Dendritic cell treated with granulocyte-macrophage colony-stimulating factor and Interleukin-4, amounts not matched to agents 40 ng/mL and 50 ng/mL, for 4 days (primary cell): ENCODE data around the gene RRP8.

Experiments
- H3K27ac Mint-ChIP-seq: one replicate; pipeline ENCODE4 v1.8.0; 2022; ENCODE audit warnings: mild to moderate bottlenecking, mixed read lengths
- H3K27me3 Mint-ChIP-seq: one replicate; pipeline ENCODE4 v1.8.0; 2022; ENCODE audit warnings: mild to moderate bottlenecking, mixed read lengths
- H3K36me3 Mint-ChIP-seq: one replicate; pipeline ENCODE4 v1.8.0; 2022; ENCODE audit warnings: low read depth, mixed read lengths
- H3K4me1 Mint-ChIP-seq: one replicate; pipeline ENCODE4 v1.8.0; 2022; ENCODE audit warnings: low read depth, mixed read lengths
- H3K4me3 Mint-ChIP-seq: one replicate; pipeline ENCODE4 v1.8.0; 2022; ENCODE audit warnings: mild to moderate bottlenecking, moderate library complexity, mixed read lengths
- H3K9me3 Mint-ChIP-seq: one replicate; pipeline ENCODE4 v1.8.0; 2022; ENCODE audit warnings: mixed read lengths
- intact Hi-C: fragments of 100-400 bp; cut with micrococcal nuclease; formaldehyde crosslinking; loops from one replicate; pipeline ENCODE4 v1.15.0; 2022

The RRP8 gene

GRCh38 chr11:6627762-6628241 lies 24.4 kb upstream of the RRP8 start:
- intact Hi-C loops, result no loop called here
- H3K27ac Mint-ChIP-seq, result no peak overlapping the region
- H3K4me3 Mint-ChIP-seq, result no peak overlapping the region
- H3K4me1 Mint-ChIP-seq, result peaks cover 14% of the 10 kb centered on the region
- no peaks in the 10 kb centered on the region for H3K27me3 Mint-ChIP-seq
- H3K36me3 Mint-ChIP-seq, result no peaks in the 10 kb centered on the region
- H3K9me3 Mint-ChIP-seq, result no peaks in the 10 kb centered on the region

DNA sequence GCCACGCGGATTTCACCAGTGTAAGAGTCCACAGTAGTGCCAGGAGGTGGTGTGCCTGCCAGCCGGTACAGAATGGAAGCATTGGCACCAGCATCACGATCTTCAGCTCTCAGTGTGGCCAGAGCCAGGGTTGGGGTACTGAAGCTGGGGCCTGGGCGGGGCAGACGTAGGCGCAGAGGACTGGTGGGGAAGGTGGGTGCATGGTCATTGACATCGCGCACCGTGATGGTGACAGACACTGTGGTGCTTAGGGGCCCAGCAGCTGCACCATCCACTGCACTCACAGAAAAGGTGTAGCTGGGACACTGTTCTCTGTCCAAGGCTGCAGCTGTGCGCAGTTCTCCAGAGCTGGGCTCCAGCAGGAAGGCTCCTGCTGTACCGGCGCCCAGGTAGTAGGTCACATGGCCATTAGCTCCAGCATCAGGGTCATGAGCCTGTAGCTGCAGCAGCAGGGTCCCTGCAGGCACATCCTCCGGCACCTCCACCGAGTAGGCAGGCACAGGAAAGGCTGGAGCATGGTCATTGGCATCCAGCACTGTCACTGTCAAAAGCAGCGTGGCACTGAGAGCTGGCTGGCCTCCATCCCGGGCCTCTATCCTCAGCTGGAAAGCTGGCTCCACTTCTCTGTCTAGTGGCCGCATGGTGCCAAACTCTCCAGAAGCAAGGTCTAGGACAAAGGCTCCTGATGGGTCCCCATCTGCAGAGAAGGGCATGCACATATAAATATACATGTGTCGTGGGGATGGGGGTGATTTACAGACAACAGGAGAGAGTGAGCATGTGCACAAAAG lies 23.8 kb upstream of the RRP8 start:
- no peaks in the 10 kb centered on the region for H3K36me3 Mint-ChIP-seq
- H3K9me3 Mint-ChIP-seq, result no peaks in the 10 kb centered on the region
- peaks cover 14% of the 10 kb centered on the region for H3K4me1 Mint-ChIP-seq
- intact Hi-C loops, result no loop called here
- H3K27me3 Mint-ChIP-seq, result no peaks in the 10 kb centered on the region
- no peak overlapping the region for H3K27ac Mint-ChIP-seq
- no peak overlapping the region for H3K4me3 Mint-ChIP-seq

DNA sequence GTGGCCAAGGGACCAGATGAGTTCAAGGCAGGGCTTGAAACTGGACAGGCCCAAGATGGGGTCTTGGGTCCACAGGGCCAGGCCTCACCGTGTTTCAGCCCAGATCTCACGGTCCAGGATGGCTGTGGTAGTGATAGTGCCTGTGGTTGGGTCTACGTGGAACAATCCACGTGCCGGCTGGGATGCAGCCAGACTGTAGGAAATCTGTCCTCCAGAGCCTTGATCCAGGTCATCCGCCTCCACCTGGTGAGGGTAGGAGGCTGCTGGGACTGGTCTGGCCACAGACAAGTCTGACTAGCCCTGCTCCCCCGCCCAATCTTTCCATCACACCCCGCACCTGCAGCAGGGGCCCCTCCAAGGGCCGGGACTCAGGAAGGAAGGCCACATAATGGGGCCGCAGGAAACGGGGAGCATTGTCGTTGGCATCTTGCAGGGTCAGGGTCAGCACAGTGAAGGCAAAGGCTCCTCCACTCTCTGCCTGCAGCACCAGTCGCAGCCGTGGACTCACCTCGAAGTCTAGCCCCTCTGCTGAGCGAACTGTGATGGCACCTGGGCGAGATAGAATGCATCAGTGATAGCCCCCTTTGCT lies 22.5 kb upstream of the RRP8 start:
- Mint-ChIP-seq H3K27ac (no peak overlapping the region), H3K36me3 (no peaks in the 10 kb centered on the region), H3K27me3 (peaks cover 2% of the 10 kb centered on the region), H3K9me3 (no peaks in the 10 kb centered on the region), H3K4me3 (no peak overlapping the region), H3K4me1 (peaks cover 20% of the 10 kb centered on the region)
- intact Hi-C loops, result no loop called here

GRCh38 chr11:6625156-6625831 lies 21.9 kb upstream of the RRP8 start:
- intact Hi-C loops, result no loop called here
- Mint-ChIP-seq H3K27ac (no peak overlapping the region), H3K36me3 (no peaks in the 10 kb centered on the region), H3K9me3 (no peaks in the 10 kb centered on the region), H3K4me3 (no peak overlapping the region), H3K4me1 (peaks cover 20% of the 10 kb centered on the region), H3K27me3 (peaks cover 2% of the 10 kb centered on the region)

- H3K27ac Mint-ChIP-seq, result no peak overlapping the region
These were observed 20.3 kb upstream of the RRP8 start for GRCh38 chr11:6623391-6624363.

GRCh38 chr11:6622261-6623171 lies 19.1 kb upstream of the RRP8 start:
- no peak overlapping the region for H3K4me3 Mint-ChIP-seq
- H3K4me1 Mint-ChIP-seq, result peaks cover 12% of the 10 kb centered on the region
- H3K9me3 Mint-ChIP-seq, result no peaks in the 10 kb centered on the region
- H3K27me3 Mint-ChIP-seq, result peaks cover 2% of the 10 kb centered on the region
- H3K27ac Mint-ChIP-seq, result no peak overlapping the region
- H3K36me3 Mint-ChIP-seq, result no peaks in the 10 kb centered on the region
- intact Hi-C loops, result no loop called here

More at GRCh38 chr11:6623391-6624363, 20.3 kb upstream of the RRP8 start:
- H3K36me3 Mint-ChIP-seq, result no peaks in the 10 kb centered on the region
- peaks cover 2% of the 10 kb centered on the region for H3K27me3 Mint-ChIP-seq
- no peak overlapping the region for H3K4me3 Mint-ChIP-seq
- intact Hi-C loops, result no loop called here
- H3K9me3 Mint-ChIP-seq, result no peaks in the 10 kb centered on the region
- H3K4me1 Mint-ChIP-seq, result peaks cover 20% of the 10 kb centered on the region

DNA sequence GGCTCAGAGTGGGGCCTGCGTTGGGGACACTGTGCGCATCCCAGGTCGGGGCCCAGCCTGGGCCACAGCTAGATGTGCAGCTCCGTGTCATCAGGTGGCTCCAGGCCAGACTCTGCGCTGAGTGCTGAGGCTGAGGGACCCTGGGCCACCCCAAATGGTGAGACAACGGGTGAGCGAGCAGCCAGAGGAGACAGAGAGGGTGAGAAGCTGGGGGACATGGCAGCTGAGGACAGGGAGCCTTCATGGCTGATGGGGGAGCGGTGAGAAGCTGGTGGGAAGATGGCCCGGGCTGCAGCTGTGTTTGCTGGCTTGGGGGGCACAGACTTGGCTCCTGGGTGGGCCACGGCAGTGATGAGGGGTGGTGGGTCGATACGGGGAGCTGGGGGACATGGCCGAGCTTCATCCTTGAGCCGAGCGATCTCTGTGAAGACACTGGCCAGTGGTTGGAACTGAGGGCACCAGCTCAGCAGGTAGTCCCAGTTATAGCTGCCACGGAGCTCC lies 18.3 kb upstream of the RRP8 start:
- no peaks in the 10 kb centered on the region for H3K36me3 Mint-ChIP-seq
- H3K9me3 Mint-ChIP-seq, result no peaks in the 10 kb centered on the region
- no peak overlapping the region for H3K4me3 Mint-ChIP-seq
- H3K4me1 Mint-ChIP-seq, result peaks cover 6% of the 10 kb centered on the region
- H3K27me3 Mint-ChIP-seq, result peaks cover 2% of the 10 kb centered on the region
- H3K27ac Mint-ChIP-seq, result no peak overlapping the region
- intact Hi-C loops, result no loop called here

DNA sequence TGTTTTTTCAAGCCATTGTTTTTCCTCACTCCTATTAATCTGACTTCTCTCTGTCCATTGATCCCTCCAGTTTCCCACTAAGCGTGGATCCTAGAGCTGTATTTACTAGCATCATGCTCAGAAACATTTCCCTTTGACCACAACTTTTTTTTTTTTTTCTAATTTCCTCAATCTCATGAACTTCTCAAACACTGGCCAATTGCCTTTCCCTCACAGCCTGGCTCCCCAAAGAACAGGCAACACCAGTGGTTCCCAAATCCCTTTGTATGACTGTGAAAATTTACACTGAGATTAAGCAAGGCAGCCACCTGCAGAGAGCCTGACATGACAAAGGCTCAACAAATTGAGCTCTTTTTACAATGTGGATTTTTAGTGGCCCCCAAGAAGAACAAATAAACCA lies 17.2 kb upstream of the RRP8 start:
- H3K4me3 Mint-ChIP-seq, result no peak overlapping the region
- no peak overlapping the region for H3K27ac Mint-ChIP-seq
- H3K27me3 Mint-ChIP-seq, result peaks cover 2% of the 10 kb centered on the region
- peaks cover 6% of the 10 kb centered on the region for H3K4me1 Mint-ChIP-seq
- H3K9me3 Mint-ChIP-seq, result no peaks in the 10 kb centered on the region
- intact Hi-C loops, result no loop called here
- no peaks in the 10 kb centered on the region for H3K36me3 Mint-ChIP-seq

GRCh38 chr11:6619004-6619745 lies 15.8 kb upstream of the RRP8 start, which contains the start of gene TPP1:
Gene TPP1, minus strand, starts transcription at chr11:6619422. Its CDS starts 22 bp downstream, at chr11:6619400.
- intact Hi-C loops, result loop anchor here (1.0 to 5.0 kb wide), 3 partner anchors 15 to 137 kb away; partner anchors contain the start of genes ARFIP2 and TIMM10B
- H3K36me3 Mint-ChIP-seq, result no peaks in the 10 kb centered on the region
- no peak within 1 kb of the TSS for H3K4me3 Mint-ChIP-seq
- peaks cover 2% of the 10 kb centered on the region for H3K27me3 Mint-ChIP-seq
- peaks cover 6% of the 10 kb centered on the region for H3K4me1 Mint-ChIP-seq
- no peak within 1 kb of the TSS for H3K27ac Mint-ChIP-seq
- H3K9me3 Mint-ChIP-seq, result no peaks in the 10 kb centered on the region

GRCh38 chr11:6618117-6619003 lies 14.9 kb upstream of the RRP8 start:
- Mint-ChIP-seq H3K4me1 (peaks cover 6% of the 10 kb centered on the region), H3K36me3 (no peaks in the 10 kb centered on the region), H3K4me3 (no peak overlapping the region), H3K27me3 (peaks cover 2% of the 10 kb centered on the region), H3K27ac (no peak overlapping the region), H3K9me3 (no peaks in the 10 kb centered on the region)
- intact Hi-C loops, result loop anchor here (1.0 to 5.0 kb wide), 4 partner anchors 14 to 136 kb away; partner anchors contain the start of genes ARFIP2, MRPL17 and TIMM10B

DNA sequence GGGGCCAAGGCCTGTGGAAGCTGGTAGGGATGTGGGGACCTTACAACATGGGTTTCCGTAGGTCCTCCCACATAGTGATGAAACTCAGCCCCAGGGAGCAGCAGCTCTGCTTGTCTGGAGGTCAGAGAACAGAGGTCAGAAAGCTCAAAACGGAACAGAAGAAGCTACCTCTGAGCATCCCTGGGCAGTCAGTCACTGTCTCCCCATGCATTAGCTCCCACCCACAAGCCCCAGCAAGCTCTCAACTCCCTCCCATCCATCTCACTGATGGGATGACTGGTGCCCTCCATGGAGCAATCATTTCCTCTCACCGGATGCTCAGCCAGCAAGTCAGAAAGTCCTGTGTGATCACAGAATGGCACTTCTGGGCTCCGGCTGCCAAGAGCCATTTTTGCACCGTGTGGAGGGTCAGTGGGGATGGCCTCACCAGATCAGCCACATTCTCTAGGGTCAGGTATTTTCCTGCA lies 13.9 kb upstream of the RRP8 start:
- Mint-ChIP-seq H3K27me3 (peaks cover 2% of the 10 kb centered on the region), H3K9me3 (no peaks in the 10 kb centered on the region), H3K4me3 (no peak overlapping the region)

More for the DNA sequence above, 13.9 kb upstream of the RRP8 start:
- Mint-ChIP-seq H3K4me1 (peaks cover 6% of the 10 kb centered on the region), H3K36me3 (no peaks in the 10 kb centered on the region), H3K27ac (no peak overlapping the region)
- intact Hi-C loops, result loop anchor here (5.0 kb wide), 1 partner anchor 135 kb away; the partner anchor contains the start of genes ARFIP2 and TIMM10B
